Endodermal cell (in vitro differentiated cells): ENCODE results near the gene ELFN1. TPM values are rescaled to one million over a fixed set of nuclear protein-coding genes. Genes with fewer than 3 reads are reported as not detected.
A peak's percentile ranks its signal among the peaks of the same experiment; 100 is the strongest.

Source experiments
- DNase-seq: peaks from one replicate; pipeline ENCODE4 v3.0.0-alpha.2; 2017
- H3K27ac ChIP-seq: 2 replicates; pipeline ENCODE4 v1.5.1; 2013; ENCODE audit warnings: mild to moderate bottlenecking, low read depth, low read length, moderate library complexity
- H3K27me3 ChIP-seq: 2 replicates; pipeline ENCODE4 v1.6.1; 2013; ENCODE audit warnings: mild to moderate bottlenecking, low read length, moderate library complexity; ENCODE audit not compliant: insufficient read depth, control insufficient read depth, poor library complexity, severe bottlenecking
- H3K36me3 ChIP-seq: 2 replicates; pipeline ENCODE4 v1.7.0; 2013; ENCODE audit warnings: mild to moderate bottlenecking, low read length, moderate library complexity; ENCODE audit not compliant: control insufficient read depth, insufficient read depth
- H3K4me1 ChIP-seq: one replicate; pipeline ENCODE4 v1.7.0; 2013; ENCODE audit warnings: low read length; ENCODE audit not compliant: control insufficient read depth, insufficient read depth
- H3K4me3 ChIP-seq: 2 replicates; pipeline ENCODE4 v1.5.1; 2013; ENCODE audit warnings: mild to moderate bottlenecking, low read length, moderate library complexity
- H3K9ac ChIP-seq: 2 replicates; pipeline ENCODE4 v1.6.1; 2013; ENCODE audit warnings: mild to moderate bottlenecking, low read length, moderate library complexity; ENCODE audit not compliant: poor library complexity, severe bottlenecking; ENCODE audit errors: extremely low read depth
- H3K9me3 ChIP-seq: 2 replicates; pipeline ENCODE4 v1.6.1; 2013; ENCODE audit warnings: mild to moderate bottlenecking, low read length, moderate library complexity; ENCODE audit not compliant: control insufficient read depth
- H3K27ac Mint-ChIP-seq: 2 replicates; pipeline ENCODE4 v1.8.0; 2020; ENCODE audit warnings: mixed read lengths
- H3K27me3 Mint-ChIP-seq: 2 replicates; pipeline ENCODE4 v1.8.0; 2021; ENCODE audit warnings: mild to moderate bottlenecking, mixed read lengths; ENCODE audit not compliant: insufficient read depth
- H3K36me3 Mint-ChIP-seq: 2 replicates; pipeline ENCODE4 v1.8.0; 2020; ENCODE audit warnings: low read depth, mixed read lengths
- H3K4me1 Mint-ChIP-seq: 2 replicates; pipeline ENCODE4 v1.8.0; 2020; ENCODE audit warnings: mixed read lengths
- H3K4me3 Mint-ChIP-seq: 2 replicates; pipeline ENCODE4 v1.8.0; 2020; ENCODE audit warnings: mild to moderate bottlenecking, moderate library complexity, mixed read lengths
- H3K9me3 Mint-ChIP-seq: 2 replicates; pipeline ENCODE4 v1.8.0; 2020; ENCODE audit warnings: mild to moderate bottlenecking, mixed read lengths
- WGBS, 2 experiments: methylation state at CpG; one replicate each; pipeline versions ENCODE4 v1.1.5 to v1.1.7; 2013; ENCODE audit warnings: missing lambda C conversion rate in 2 of 2, mixed read lengths in 1 of 2; ENCODE audit not compliant: insufficient coverage in 1 of 2, insufficient read length in 1 of 2; 5-methylcytosine and 5-hydroxymethylcytosine counted together
- total RNA-seq, 2 donors: library from RNA; stranded (reverse); fragmentation: NEBNext Ultra II Directional in 1 of 2; extraction: Animal tissue kit (Norgen Biotek cat#: 25700) in 1 of 2; gene quantifications; 2 replicates in 1 of 2; 3 replicates in 1 of 2; pipeline ENCODE4 v1.2.1, GENCODE V29; 2021
- TF ChIP-seq, protein P1 (sequence below): fragments of 200-600 bp; sonication (generic); conservative IDR thresholded peaks from 2 replicates; pipeline ENCODE4 v1.5.0; 2021; ENCODE audit warnings: antibody characterized with exemption, mild to moderate bottlenecking

ELFN1 gene
- total RNA-seq, 2 donors from 2014 or later: 2.1 to 5.0 TPM

DNA sequence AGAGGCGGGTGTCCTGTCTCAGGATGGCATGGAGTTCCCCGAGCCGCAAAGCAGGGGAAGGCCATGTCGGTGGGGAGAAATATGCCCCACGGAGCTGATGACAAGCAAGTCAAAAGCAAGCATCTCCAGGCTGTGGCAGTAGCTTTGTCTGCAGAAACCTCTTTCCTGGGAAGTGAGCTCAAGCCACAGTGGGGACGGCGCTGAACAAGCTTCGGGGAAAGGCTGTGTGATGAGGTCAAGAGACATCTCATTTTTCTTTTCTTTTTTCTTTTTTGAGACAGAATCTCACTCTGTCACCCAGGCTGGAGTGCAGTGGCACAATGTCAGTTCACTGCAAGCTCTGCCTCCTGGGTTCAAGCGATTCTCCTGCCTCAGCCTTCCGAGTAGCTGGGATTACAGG lies 62.6 kb downstream of the ELFN1 start:
- Histone ChIP-seq H3K4me1 (no peaks in the 10 kb centered on the region), H3K27me3 (no peaks in the 10 kb centered on the region), H3K36me3 (no peaks in the 10 kb centered on the region), H3K27ac (no peak overlapping the region), H3K4me3 (no peak overlapping the region), H3K9ac (no peak overlapping the region), H3K9me3 (no peaks in the 10 kb centered on the region)
- H3K27ac Mint-ChIP-seq: no peak overlapping the region
- TF ChIP-seq, protein P1, sequence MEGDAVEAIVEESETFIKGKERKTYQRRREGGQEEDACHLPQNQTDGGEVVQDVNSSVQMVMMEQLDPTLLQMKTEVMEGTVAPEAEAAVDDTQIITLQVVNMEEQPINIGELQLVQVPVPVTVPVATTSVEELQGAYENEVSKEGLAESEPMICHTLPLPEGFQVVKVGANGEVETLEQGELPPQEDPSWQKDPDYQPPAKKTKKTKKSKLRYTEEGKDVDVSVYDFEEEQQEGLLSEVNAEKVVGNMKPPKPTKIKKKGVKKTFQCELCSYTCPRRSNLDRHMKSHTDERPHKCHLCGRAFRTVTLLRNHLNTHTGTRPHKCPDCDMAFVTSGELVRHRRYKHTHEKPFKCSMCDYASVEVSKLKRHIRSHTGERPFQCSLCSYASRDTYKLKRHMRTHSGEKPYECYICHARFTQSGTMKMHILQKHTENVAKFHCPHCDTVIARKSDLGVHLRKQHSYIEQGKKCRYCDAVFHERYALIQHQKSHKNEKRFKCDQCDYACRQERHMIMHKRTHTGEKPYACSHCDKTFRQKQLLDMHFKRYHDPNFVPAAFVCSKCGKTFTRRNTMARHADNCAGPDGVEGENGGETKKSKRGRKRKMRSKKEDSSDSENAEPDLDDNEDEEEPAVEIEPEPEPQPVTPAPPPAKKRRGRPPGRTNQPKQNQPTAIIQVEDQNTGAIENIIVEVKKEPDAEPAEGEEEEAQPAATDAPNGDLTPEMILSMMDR: no peak
- WGBS, 2 experiments: 76 to 84% methylated on average over 8 to 10 of the region's 10 CpGs
- no peak for DNase-seq
- H3K4me3 Mint-ChIP-seq: no peak overlapping the region
- H3K4me1 Mint-ChIP-seq: no peaks in the 10 kb centered on the region
- no peaks in the 10 kb centered on the region for H3K27me3 Mint-ChIP-seq
- peaks cover 19% of the 10 kb centered on the region for H3K9me3 Mint-ChIP-seq
- H3K36me3 Mint-ChIP-seq: peaks cover 9% of the 10 kb centered on the region

DNA sequence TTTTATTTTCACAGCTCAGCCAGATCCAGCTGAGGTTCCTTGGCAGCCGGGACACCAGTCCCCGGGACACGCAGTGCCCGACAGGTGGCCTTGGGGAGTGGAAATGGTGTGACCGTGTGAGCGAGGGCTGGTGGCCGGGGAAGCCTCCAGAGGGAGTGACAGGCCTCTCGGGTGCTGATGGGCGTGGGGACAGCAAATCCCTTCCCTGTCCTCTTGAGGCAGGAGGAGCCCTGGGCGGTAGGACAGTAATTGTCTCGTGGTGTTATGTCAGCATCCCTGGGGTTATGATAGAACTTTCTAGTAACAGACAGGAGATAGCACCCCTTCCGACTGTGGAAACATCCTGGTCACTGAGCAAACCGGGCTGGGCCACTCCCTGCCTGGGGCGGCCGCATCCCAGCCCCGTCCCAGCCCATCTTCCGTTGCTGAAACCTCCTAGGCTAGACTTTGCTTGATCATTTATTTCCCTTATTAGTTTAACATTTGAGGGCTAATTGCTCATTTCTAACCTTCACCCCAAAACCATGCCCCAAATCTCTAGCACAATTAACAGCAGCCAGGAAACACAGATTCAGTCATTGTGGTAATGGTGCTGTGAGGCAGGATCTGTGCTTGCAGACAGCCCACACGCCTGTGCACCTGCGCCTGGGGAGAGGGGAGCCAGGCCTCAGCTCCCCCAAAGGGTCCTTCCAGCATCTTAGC lies 63.3 kb downstream of the ELFN1 start:
- no peak overlapping the region for H3K4me3 ChIP-seq
- H3K4me1 ChIP-seq: no peaks in the 10 kb centered on the region
- peaks cover 7% of the 10 kb centered on the region for H3K36me3 Mint-ChIP-seq
- H3K4me3 Mint-ChIP-seq: no peak overlapping the region
- no peaks in the 10 kb centered on the region for H3K27me3 Mint-ChIP-seq
- TF ChIP-seq, protein P1: peak; percentile 13
- no peak overlapping the region for H3K9ac ChIP-seq
- DNase-seq: no peak
- H3K27ac ChIP-seq: no peak overlapping the region
- WGBS, 2 experiments: 84% methylated on average over 15 to 19 of the region's 19 CpGs
- no peaks in the 10 kb centered on the region for H3K9me3 ChIP-seq
- no peaks in the 10 kb centered on the region for H3K4me1 Mint-ChIP-seq
- peaks cover 17% of the 10 kb centered on the region for H3K9me3 Mint-ChIP-seq
- H3K36me3 ChIP-seq: no peaks in the 10 kb centered on the region
- H3K27me3 ChIP-seq: no peaks in the 10 kb centered on the region
- no peak overlapping the region for H3K27ac Mint-ChIP-seq

DNA sequence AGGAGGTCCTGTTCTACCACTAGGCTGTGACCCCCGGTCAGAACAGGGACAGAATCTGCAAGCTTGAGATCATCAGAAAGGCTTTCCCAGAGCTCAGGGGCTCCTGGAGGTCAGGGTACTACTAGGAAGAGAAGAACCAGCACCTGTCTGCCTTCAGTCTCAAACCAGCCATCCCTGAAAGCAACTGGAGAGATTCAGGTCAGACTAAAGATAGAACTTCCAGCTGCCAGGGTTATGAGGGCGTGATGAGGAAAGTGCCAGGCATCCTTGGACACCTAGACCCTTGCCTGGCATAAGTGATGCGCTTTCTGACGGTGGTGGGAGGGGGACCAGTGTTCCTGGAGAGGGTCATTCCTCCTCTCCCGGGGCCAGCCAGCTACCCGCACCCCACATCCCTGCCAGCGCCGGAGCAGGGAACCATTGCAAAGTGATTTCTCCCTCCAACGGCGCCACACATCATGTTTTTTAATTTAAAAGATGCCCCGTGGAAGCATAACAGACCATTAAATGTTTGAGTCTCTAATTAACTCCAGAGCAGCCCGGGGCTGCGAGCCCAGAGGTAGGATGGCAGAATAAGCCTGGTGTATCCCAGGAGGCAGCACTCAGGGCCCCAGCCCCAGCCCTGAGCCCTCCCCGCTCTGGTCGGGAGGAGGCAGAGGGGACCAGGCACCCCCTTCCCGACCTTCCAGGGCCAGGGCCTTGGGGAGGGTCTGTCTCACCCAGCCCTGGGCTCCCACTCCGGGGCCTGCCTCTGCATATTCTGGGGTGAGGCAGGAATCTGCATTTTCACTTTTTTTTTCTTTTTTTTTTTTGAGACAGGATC lies 64.0 kb downstream of the ELFN1 start:
- H3K4me3 Mint-ChIP-seq: no peak overlapping the region
- H3K36me3 Mint-ChIP-seq: peaks cover 5% of the 10 kb centered on the region
- Histone ChIP-seq H3K27me3 (no peaks in the 10 kb centered on the region), H3K4me3 (no peak overlapping the region), H3K27ac (no peak overlapping the region), H3K36me3 (no peaks in the 10 kb centered on the region), H3K9ac (no peak overlapping the region), H3K4me1 (no peaks in the 10 kb centered on the region), H3K9me3 (no peaks in the 10 kb centered on the region)
- 93 to 94% methylated on average over 14 to 17 of the region's 17 CpGs for whole genome bisulfite sequencing, 2 experiments
- no peak for DNase-seq
- no peak overlapping the region for H3K27ac Mint-ChIP-seq
- TF ChIP-seq, protein P1: no peak
- H3K4me1 Mint-ChIP-seq: no peaks in the 10 kb centered on the region
- H3K9me3 Mint-ChIP-seq: peaks cover 13% of the 10 kb centered on the region
- no peaks in the 10 kb centered on the region for H3K27me3 Mint-ChIP-seq
